Sigmoid colon (tissue), 7 donors: ENCODE data around the gene EDDM3A. TPM values are rescaled to one million over a fixed set of nuclear protein-coding genes. Genes with fewer than 3 reads are reported as not detected.

Experiments
- DNase-seq: peaks from one replicate; pipeline ENCODE4 v3.0.0-alpha.2; 2019
- H3K27ac ChIP-seq, 4 donors: fragments of 200-600 bp; sonication (generic); one replicate each; pipeline ENCODE4 v1.5.1; 2016 to 2019; ENCODE audit warnings: mild to moderate bottlenecking in 1 of 4
- H3K27me3 ChIP-seq, 3 donors: fragments of 200-600 bp; sonication (generic); one replicate each; pipeline ENCODE4 v1.5.1; 2019; ENCODE audit warnings: mild to moderate bottlenecking in 1 of 3
- H3K36me3 ChIP-seq, 4 donors: fragments of 200-600 bp; sonication (generic); one replicate each; pipeline ENCODE4 v1.5.1; 2016 to 2019
- H3K4me1 ChIP-seq, 4 donors: fragments of 200-600 bp; sonication (generic); one replicate each; pipeline ENCODE4 v1.5.1; 2017 to 2019
- H3K4me3 ChIP-seq, 4 donors: fragments of 200-600 bp; sonication (generic); one replicate each; pipeline ENCODE4 v1.5.1; 2017 to 2019; ENCODE audit warnings: mild to moderate bottlenecking in 2 of 4, moderate library complexity in 1 of 4
- H3K9me3 ChIP-seq, 4 donors: fragments of 200-600 bp in 3 of 4; sonication (generic) in 3 of 4; one replicate each; pipeline versions ENCODE4 v1.5.1 to v1.6.1; 2013 to 2019
- CTCF ChIP-seq, 4 experiments: fragments of 450-650 bp in 3 of 4; fragments of 200-600 bp in 1 of 4; IDR thresholded peaks; one replicate each; pipeline ENCODE4 v1.5.1; 2016 to 2019; ENCODE audit warnings: antibody characterized with exemption in 4 of 4, mild to moderate bottlenecking in 3 of 4, moderate library complexity in 2 of 4
- EP300 ChIP-seq, 4 donors: sonication (generic); formaldehyde crosslinking; IDR thresholded peaks; one replicate each; pipeline ENCODE4 v1.6.1; 2017; ENCODE audit warnings: antibody characterized with exemption in 4 of 4
- POLR2A ChIP-seq, 2 donors: fragments of 450-650 bp; IDR thresholded peaks; one replicate each; pipeline ENCODE4 v1.6.1; 2016; ENCODE audit warnings: antibody characterized with exemption in 2 of 2, mild to moderate bottlenecking in 2 of 2, moderate library complexity in 2 of 2
- POLR2AphosphoS5 ChIP-seq, 4 donors: sonication (generic); formaldehyde crosslinking; IDR thresholded peaks; one replicate each; pipeline ENCODE4 v1.6.1; 2017; ENCODE audit warnings: antibody characterized with exemption in 4 of 4
- WGBS, 2 donors: extraction: QIAGEN DNeasy Blood & Tissue Kit; methylation state at CpG; one replicate each; pipeline ENCODE4 v1.1.7; 2013; 5-methylcytosine and 5-hydroxymethylcytosine counted together
- intact Hi-C: fragments of 100-400 bp; cut with DNase I; formaldehyde crosslinking; loops from one replicate; pipeline ENCODE4 v1.15.1; 2023
- polyA plus RNA-seq, 3 donors: library from polyadenylated mRNA; stranded (reverse); fragments of 200-250 nt; gene quantifications; one replicate each; pipeline ENCODE4 v1.2.3, GENCODE V29; 2013
- total RNA-seq, 4 donors: library from RNA; depleted of rRNA; stranded (reverse); fragments of >200 nt; gene quantifications; one replicate each; pipeline ENCODE4 v1.1.0, GENCODE V29; 2016
- donor health status: healthy with polysubstance abuse.
- donor health status: Bipolar disorder and iron deficiency.
- donor health status: healthy.

Gene EDDM3A
- total and polyA plus RNA-seq, 7 donors: not detected

DNA sequence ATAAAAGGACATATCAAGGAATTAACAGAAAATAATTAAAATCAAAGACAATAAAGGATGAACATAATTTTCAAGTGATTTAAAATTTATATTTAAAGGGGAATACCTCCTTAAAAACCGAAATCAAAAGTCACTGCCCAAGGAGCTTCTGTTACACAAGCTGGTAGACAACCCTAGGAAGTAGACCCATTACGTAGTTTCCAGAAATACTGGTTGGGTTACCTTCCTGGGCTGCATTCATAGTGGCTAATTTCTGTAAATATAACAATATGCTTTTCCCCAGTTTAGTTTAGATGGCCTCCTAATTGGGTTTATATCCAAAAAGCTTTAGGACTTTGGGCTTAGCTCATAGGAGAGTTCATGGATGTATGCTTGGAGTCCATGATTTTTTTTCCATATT is 2.1 kb upstream of the EDDM3A start:
- no peaks in the 10 kb centered on the region for H3K36me3 ChIP-seq
- intact Hi-C loops: no loop called here
- no peak for DNase-seq
- H3K9me3 ChIP-seq: no peaks in the 10 kb centered on the region
- TF ChIP-seq POLR2A (IDR thresholded peaks at IDR 0.05): no peak
- TF ChIP-seq CTCF (IDR thresholded peaks at IDR 0.05): no peak
- TF ChIP-seq EP300 (IDR thresholded peaks at IDR 0.05): no peak
- no peak for TF ChIP-seq POLR2AphosphoS5 (IDR thresholded peaks at IDR 0.05)
- H3K27ac ChIP-seq: no peak overlapping the region
- H3K4me3 ChIP-seq: no peak overlapping the region
- 69 to 83% methylated on average over 2 of the region's 2 CpGs for WGBS, 2 donors
- no peaks in the 10 kb centered on the region for H3K27me3 ChIP-seq
- no peaks in the 10 kb centered on the region for H3K4me1 ChIP-seq

DNA sequence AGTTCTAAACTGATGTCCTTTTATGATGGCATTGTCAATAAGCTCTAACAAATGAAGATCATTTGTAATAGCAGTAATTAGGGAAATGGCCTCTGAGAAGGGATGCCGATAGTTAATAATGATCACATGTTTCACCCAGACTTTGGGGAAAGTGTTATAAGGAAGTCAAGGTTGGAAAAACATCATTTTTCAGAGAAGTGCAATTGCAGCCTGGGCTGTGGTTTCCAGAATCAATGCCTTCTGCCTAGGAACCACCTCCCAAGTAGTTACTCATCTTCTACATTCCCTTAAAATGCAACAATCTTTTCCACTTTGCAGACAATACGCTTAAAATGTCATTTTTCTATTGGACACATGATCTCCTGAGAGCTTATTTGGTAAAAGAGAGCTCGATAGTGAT is 879 bp downstream of the EDDM3A start:
- DNase-seq: no peak
- intact Hi-C loops: no loop called here
- Histone ChIP-seq H3K4me1 (no peaks in the 10 kb centered on the region), H3K4me3 (no peak overlapping the region), H3K9me3 (no peaks in the 10 kb centered on the region), H3K27me3 (no peaks in the 10 kb centered on the region), H3K27ac (no peak overlapping the region), H3K36me3 (no peaks in the 10 kb centered on the region)
- TF ChIP-seq POLR2AphosphoS5 (IDR thresholded peaks at IDR 0.05): no peak
- no peak for TF ChIP-seq POLR2A (IDR thresholded peaks at IDR 0.05)
- no peak for TF ChIP-seq EP300 (IDR thresholded peaks at IDR 0.05)
- no peak for TF ChIP-seq CTCF (IDR thresholded peaks at IDR 0.05)
- 92 to 93% methylated on average over 3 of the region's 3 CpGs for WGBS, 2 donors

- H3K9me3 ChIP-seq: peaks cover 0 to 6% (median 0%) of the 10 kb centered on the region in 4 donors
- H3K27ac ChIP-seq: no peak overlapping the region
- H3K36me3 ChIP-seq: no peaks in the 10 kb centered on the region
- no peak overlapping the region for H3K4me3 ChIP-seq
- no peak for DNase-seq
- TF ChIP-seq EP300 (IDR thresholded peaks at IDR 0.05): no peak
- TF ChIP-seq POLR2A (IDR thresholded peaks at IDR 0.05): no peak
- TF ChIP-seq POLR2AphosphoS5 (IDR thresholded peaks at IDR 0.05): no peak
- no peak for TF ChIP-seq CTCF (IDR thresholded peaks at IDR 0.05)
- H3K4me1 ChIP-seq: no peaks in the 10 kb centered on the region
- intact Hi-C loops: no loop called here
- no peaks in the 10 kb centered on the region for H3K27me3 ChIP-seq
- WGBS, 2 donors: 59 to 81% methylated on average over 2 of the region's 2 CpGs
These were observed 2.8 kb downstream of the EDDM3A start for GRCh38 chr14:20748439-20748838.

- no peaks in the 10 kb centered on the region for H3K36me3 ChIP-seq
- no peak overlapping the region for H3K4me3 ChIP-seq
- TF ChIP-seq CTCF (IDR thresholded peaks at IDR 0.05): no peak
- TF ChIP-seq POLR2A (IDR thresholded peaks at IDR 0.05): no peak
- TF ChIP-seq EP300 (IDR thresholded peaks at IDR 0.05): no peak
- TF ChIP-seq POLR2AphosphoS5 (IDR thresholded peaks at IDR 0.05): no peak
- peaks cover 0 to 6% (median 0%) of the 10 kb centered on the region in 4 donors for H3K9me3 ChIP-seq
- no peaks in the 10 kb centered on the region for H3K4me1 ChIP-seq
- 84 to 90% methylated on average over 1 of the region's 1 CpG for WGBS, 2 donors
- intact Hi-C loops: no loop called here
- no peak overlapping the region for H3K27ac ChIP-seq
- DNase-seq: no peak
- H3K27me3 ChIP-seq: no peaks in the 10 kb centered on the region
These were observed 4.5 kb downstream of the EDDM3A start for GRCh38 chr14:20750194-20750593.

DNA sequence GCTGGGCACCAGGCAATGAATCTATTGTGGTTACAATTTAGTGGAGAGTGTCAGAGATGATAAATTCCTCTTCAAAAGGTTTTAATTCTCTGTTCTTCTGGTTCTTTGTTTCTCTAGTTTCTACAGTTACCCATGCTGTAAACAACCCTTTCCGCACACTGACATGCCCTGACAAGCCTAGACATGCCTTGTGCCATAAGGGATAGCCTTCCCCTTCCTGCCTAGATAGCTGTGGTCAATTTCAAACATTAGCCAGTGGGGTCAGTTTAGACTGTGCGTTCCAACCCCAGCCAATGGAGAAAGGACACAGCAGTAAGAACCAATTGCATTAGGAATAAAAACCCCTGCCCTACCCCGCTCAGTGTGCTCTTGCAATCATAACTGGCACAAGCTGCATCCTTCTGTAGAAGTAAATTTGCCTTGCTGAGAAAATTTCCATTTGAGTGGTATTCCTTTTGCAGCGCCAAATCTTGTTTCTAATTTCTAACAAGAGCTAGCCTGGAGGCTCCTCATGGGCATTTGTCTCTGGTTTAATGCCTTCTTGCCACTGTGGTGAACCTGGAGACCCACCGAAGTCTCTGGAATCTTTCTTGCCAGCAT is 6.4 kb downstream of the EDDM3A start:
- H3K27me3 ChIP-seq: no peaks in the 10 kb centered on the region
- H3K4me3 ChIP-seq: no peak overlapping the region
- H3K4me1 ChIP-seq: no peaks in the 10 kb centered on the region
- no peak for DNase-seq
- WGBS, 2 donors: 88% methylated on average over 5 of the region's 5 CpGs
- no peak for TF ChIP-seq POLR2A (IDR thresholded peaks at IDR 0.05)
- no peak for TF ChIP-seq EP300 (IDR thresholded peaks at IDR 0.05)
- no peak for TF ChIP-seq POLR2AphosphoS5 (IDR thresholded peaks at IDR 0.05)
- TF ChIP-seq CTCF (IDR thresholded peaks at IDR 0.05): no peak
- peaks cover 0 to 6% (median 0%) of the 10 kb centered on the region in 4 donors for H3K9me3 ChIP-seq
- intact Hi-C loops: no loop called here
- no peaks in the 10 kb centered on the region for H3K36me3 ChIP-seq
- no peak overlapping the region for H3K27ac ChIP-seq
